Measurements from ENCODE around the gene TPST2. TPM values are rescaled to one million over a fixed set of nuclear protein-coding genes. Genes with fewer than 3 reads are reported as not detected.

The TPST2 gene
- total RNA-seq, 4 donors from 2014 or later: 27.2 to 40.6 (median 32.5) TPM

GRCh38 chr22:26546282-26546681 is 43.6 kb downstream of the TPST2 start:
- H3K27ac ChIP-seq: no peak overlapping the region
- peaks cover 14 to 52% (median 17%) of the 10 kb centered on the region in 3 donors for H3K4me1 ChIP-seq

GRCh38 chr22:26545827-26546226 is 44.1 kb downstream of the TPST2 start:
- Histone ChIP-seq H3K27me3 (no peaks in the 10 kb centered on the region), H3K4me3 (no peak overlapping the region), H3K36me3 (peaks cover 0 to 41% (median 3%) of the 10 kb centered on the region in 3 donors), H3K4me1 (peaks cover 14 to 49% (median 17%) of the 10 kb centered on the region in 3 donors), H3K27ac (no peak overlapping the region), H3K9me3 (no peaks in the 10 kb centered on the region)
- WGBS, 2 donors: 86 to 89% methylated on average over 3 to 4 of the region's 5 CpGs
- no peak for DNase-seq
- intact Hi-C loops (cut with DNase I): no loop called here
- no peak for TF ChIP-seq CTCF (IDR thresholded peaks at IDR 0.05)
- TF ChIP-seq POLR2A (IDR thresholded peaks at IDR 0.05): no peak

More at GRCh38 chr22:26546282-26546681, 43.6 kb downstream of the TPST2 start:
- WGBS, 2 donors: 72 to 84% methylated on average over 3 to 5 of the region's 5 CpGs
- TF ChIP-seq CTCF (IDR thresholded peaks at IDR 0.05) (no peak), POLR2A (IDR thresholded peaks at IDR 0.05) (no peak)
- Histone ChIP-seq H3K4me3 (no peak overlapping the region), H3K27me3 (no peaks in the 10 kb centered on the region), H3K36me3 (peaks cover 0 to 37% (median 0%) of the 10 kb centered on the region in 3 donors), H3K9me3 (no peaks in the 10 kb centered on the region)
- DNase-seq: no peak
- intact Hi-C loops (cut with DNase I): no loop called here

- 71 to 78% methylated on average over 2 of the region's 2 CpGs for WGBS, 2 donors
- Histone ChIP-seq H3K36me3 (peaks cover 0 to 46% (median 8%) of the 10 kb centered on the region in 3 donors), H3K9me3 (no peaks in the 10 kb centered on the region), H3K27me3 (no peaks in the 10 kb centered on the region), H3K4me1 (peaks cover 14 to 44% (median 17%) of the 10 kb centered on the region in 3 donors), H3K4me3 (no peak overlapping the region), H3K27ac (no peak overlapping the region)
- no peak for TF ChIP-seq POLR2A (IDR thresholded peaks at IDR 0.05)
- TF ChIP-seq CTCF (IDR thresholded peaks at IDR 0.05): no peak
- intact Hi-C loops (cut with DNase I): no loop called here
- no peak for DNase-seq
Measured at GRCh38 chr22:26545385-26545784, 44.5 kb downstream of the TPST2 start.

GRCh38 chr22:26544489-26544888 is 45.4 kb downstream of the TPST2 start:
- intact Hi-C loops (cut with DNase I): no loop called here
- peaks cover 0 to 55% (median 13%) of the 10 kb centered on the region in 3 donors for H3K36me3 ChIP-seq
- no peaks in the 10 kb centered on the region for H3K27me3 ChIP-seq
- H3K4me1 ChIP-seq: peaks cover 14 to 35% (median 17%) of the 10 kb centered on the region in 3 donors
- H3K4me3 ChIP-seq: no peak overlapping the region
- H3K27ac ChIP-seq: no peak overlapping the region
- TF ChIP-seq CTCF (IDR thresholded peaks at IDR 0.05) (no peak), POLR2A (IDR thresholded peaks at IDR 0.05) (no peak)
- no peaks in the 10 kb centered on the region for H3K9me3 ChIP-seq
- no CpG with 5 or more reads among the region's 1 CpG for WGBS, 2 donors
- no peak for DNase-seq

- Histone ChIP-seq H3K36me3 (peaks cover 0 to 71% (median 13%) of the 10 kb centered on the region in 3 donors), H3K27ac (peak overlapping the region in 1 of 4 donors; percentile 39), H3K4me3 (no peak overlapping the region), H3K4me1 (peaks cover 8 to 19% (median 9%) of the 10 kb centered on the region in 3 donors), H3K27me3 (no peaks in the 10 kb centered on the region), H3K9me3 (no peaks in the 10 kb centered on the region)
- TF ChIP-seq POLR2A (IDR thresholded peaks at IDR 0.05) (no peak), CTCF (IDR thresholded peaks at IDR 0.05) (no peak)
- intact Hi-C loops (cut with DNase I): no loop called here
- no peak for DNase-seq
- WGBS, 2 donors: 60 to 70% methylated on average over 3 of the region's 3 CpGs
Measured at GRCh38 chr22:26542831-26543230, 47.1 kb downstream of the TPST2 start.

Data from esophagus squamous epithelium (tissue), 5 donors.